HepG2 (cell line): ENCODE data around the gene NEDD4L. TPM values are rescaled to one million over a fixed set of nuclear protein-coding genes. Genes with fewer than 3 reads are reported as not detected.
A peak's percentile ranks its signal among the peaks of the same experiment; 100 is the strongest.

Experiments used
- AKAP8 ChIP-seq: sonication (generic); formaldehyde crosslinking; IDR thresholded peaks from 2 replicates; pipeline ENCODE4 v1.5.1; 2020; ENCODE audit warnings: mild to moderate bottlenecking, missing genetic modification reagents
- BRCA1 ChIP-seq: sonication (generic); formaldehyde crosslinking; IDR thresholded peaks from 2 replicates; pipeline ENCODE4 v1.4.0; 2020; ENCODE audit warnings: missing genetic modification reagents
- EHMT2 ChIP-seq: fragments of 200-600 bp; sonication (generic); IDR thresholded peaks from 2 replicates; pipeline ENCODE4 v1.7.0; 2017; ENCODE audit warnings: antibody characterized with exemption, low read depth, low read length, borderline replicate concordance
- GLI4 ChIP-seq: sonication (generic); formaldehyde crosslinking; IDR thresholded peaks from 2 replicates; pipeline ENCODE4 v1.5.1; 2020; ENCODE audit warnings: missing genetic modification reagents, mild to moderate bottlenecking, moderate library complexity, borderline replicate concordance
- HNRNPLL ChIP-seq: fragments of 200-400 bp; formaldehyde crosslinking; IDR thresholded peaks from 2 replicates; pipeline ENCODE4 v1.6.1; 2017; ENCODE audit warnings: mild to moderate bottlenecking, low read depth, low read length; ENCODE audit not compliant: poor library complexity, severe bottlenecking
- MIER3 ChIP-seq: IDR thresholded peaks from 2 replicates; pipeline ENCODE4 v1.6.1; 2016; ENCODE audit warnings: missing compliant biosample characterization, borderline replicate concordance
- MTF2 ChIP-seq: sonication (generic); formaldehyde crosslinking; IDR thresholded peaks from 2 replicates; pipeline ENCODE4 v1.5.0; 2020; ENCODE audit warnings: missing genetic modification reagents, borderline replicate concordance
- SNRNP70 ChIP-seq: fragments of 200-400 bp; formaldehyde crosslinking; IDR thresholded peaks from 2 replicates; pipeline ENCODE4 v1.6.1; 2017; ENCODE audit warnings: mild to moderate bottlenecking, low read depth, low read length, moderate library complexity
- TCF12 ChIP-seq, 2 experiments: fragments of 450-650 bp in 1 of 2; sonication (generic) in 1 of 2; formaldehyde crosslinking in 1 of 2; IDR thresholded peaks; 2 replicates each; pipeline versions ENCODE4 v1.6.1 to v1.8.0; 2017 to 2022; ENCODE audit warnings: antibody characterized with exemption in 1 of 2, mild to moderate bottlenecking in 1 of 2, missing genetic modification reagents in 1 of 2, moderate library complexity in 1 of 2
- U2AF1 ChIP-seq: fragments of 200-400 bp; formaldehyde crosslinking; optimal IDR thresholded peaks from 2 replicates; pipeline ENCODE3; 2017; ENCODE audit warnings: mild to moderate bottlenecking, low read depth, low read length
- ZNF263 ChIP-seq: sonication (generic); formaldehyde crosslinking; IDR thresholded peaks from 2 replicates; pipeline ENCODE4 v1.4.0; 2020; ENCODE audit warnings: missing genetic modification reagents
- ZNF343 ChIP-seq: sonication (generic); formaldehyde crosslinking; IDR thresholded peaks from 2 replicates; pipeline ENCODE4 v1.4.0; 2020; ENCODE audit warnings: mild to moderate bottlenecking, missing genetic modification reagents
- ZNF484 ChIP-seq: sonication (generic); formaldehyde crosslinking; IDR thresholded peaks from 2 replicates; pipeline ENCODE4 v1.5.1; 2020; ENCODE audit warnings: mild to moderate bottlenecking, low read depth, missing genetic modification reagents, borderline replicate concordance
- ZNF839 ChIP-seq: sonication (generic); formaldehyde crosslinking; IDR thresholded peaks from 2 replicates; pipeline ENCODE4 v1.4.0; 2020; ENCODE audit warnings: missing genetic modification reagents, mild to moderate bottlenecking, borderline replicate concordance
- ZSCAN25 ChIP-seq: sonication (generic); formaldehyde crosslinking; IDR thresholded peaks from 2 replicates; pipeline ENCODE4 v1.8.0; 2022; ENCODE audit warnings: mild to moderate bottlenecking, missing genetic modification reagents
- ZSCAN31 ChIP-seq: sonication (generic); formaldehyde crosslinking; IDR thresholded peaks from 2 replicates; pipeline ENCODE4 v1.5.0; 2020; ENCODE audit warnings: low read depth, mild to moderate bottlenecking, missing genetic modification reagents
- polyA plus RNA-seq, 8 experiments: library from polyadenylated mRNA; depleted of rRNA in 3 of 8; stranded (reverse) in 7 of 8; unstranded in 1 of 8; fragments of >200 nt; fragmentation: Illumina TruSeq in 4 of 8; extraction: Trizol in 4 of 8; gene quantifications; 2 replicates each; pipeline versions ENCODE4 v1.2.1 to v1.2.3, GENCODE V29; 2011 to 2016; ENCODE audit warnings: low read depth in 4 of 8, missing spikeins in 1 of 8, mixed read lengths in 1 of 8; ENCODE audit not compliant: insufficient read depth in 1 of 8
- total RNA-seq, 5 experiments: library from RNA; depleted of rRNA; stranded (reverse); fragments of >200 nt; fragmentation: Illumina TruSeq; extraction: Trizol; gene quantifications; 2 replicates each; pipeline ENCODE4 v1.2.3, GENCODE V29; 2016; ENCODE audit warnings: low read depth in 1 of 5
- TF ChIP-seq, protein P1 (sequence below): sonication (generic); formaldehyde crosslinking; IDR thresholded peaks from 2 replicates; pipeline ENCODE4 v1.4.0; 2020; ENCODE audit warnings: mild to moderate bottlenecking, low read depth, missing genetic modification reagents
- TF ChIP-seq, protein P2 (sequence below): sonication (generic); formaldehyde crosslinking; IDR thresholded peaks from 2 replicates; pipeline ENCODE4 v1.4.0; 2020; ENCODE audit warnings: missing genetic modification reagents, borderline replicate concordance
- TF ChIP-seq, protein P3 (sequence below): sonication (generic); formaldehyde crosslinking; IDR thresholded peaks from 2 replicates; pipeline ENCODE4 v1.9.0; 2021; ENCODE audit warnings: missing genetic modification reagents, mild to moderate bottlenecking, borderline replicate concordance

NEDD4L gene
- total and polyA plus RNA-seq, 2 of the 13 experiments (the other 11 are each of a cell fraction or from before 2014, with no cell fraction given), result 168 to 390 TPM

DNA sequence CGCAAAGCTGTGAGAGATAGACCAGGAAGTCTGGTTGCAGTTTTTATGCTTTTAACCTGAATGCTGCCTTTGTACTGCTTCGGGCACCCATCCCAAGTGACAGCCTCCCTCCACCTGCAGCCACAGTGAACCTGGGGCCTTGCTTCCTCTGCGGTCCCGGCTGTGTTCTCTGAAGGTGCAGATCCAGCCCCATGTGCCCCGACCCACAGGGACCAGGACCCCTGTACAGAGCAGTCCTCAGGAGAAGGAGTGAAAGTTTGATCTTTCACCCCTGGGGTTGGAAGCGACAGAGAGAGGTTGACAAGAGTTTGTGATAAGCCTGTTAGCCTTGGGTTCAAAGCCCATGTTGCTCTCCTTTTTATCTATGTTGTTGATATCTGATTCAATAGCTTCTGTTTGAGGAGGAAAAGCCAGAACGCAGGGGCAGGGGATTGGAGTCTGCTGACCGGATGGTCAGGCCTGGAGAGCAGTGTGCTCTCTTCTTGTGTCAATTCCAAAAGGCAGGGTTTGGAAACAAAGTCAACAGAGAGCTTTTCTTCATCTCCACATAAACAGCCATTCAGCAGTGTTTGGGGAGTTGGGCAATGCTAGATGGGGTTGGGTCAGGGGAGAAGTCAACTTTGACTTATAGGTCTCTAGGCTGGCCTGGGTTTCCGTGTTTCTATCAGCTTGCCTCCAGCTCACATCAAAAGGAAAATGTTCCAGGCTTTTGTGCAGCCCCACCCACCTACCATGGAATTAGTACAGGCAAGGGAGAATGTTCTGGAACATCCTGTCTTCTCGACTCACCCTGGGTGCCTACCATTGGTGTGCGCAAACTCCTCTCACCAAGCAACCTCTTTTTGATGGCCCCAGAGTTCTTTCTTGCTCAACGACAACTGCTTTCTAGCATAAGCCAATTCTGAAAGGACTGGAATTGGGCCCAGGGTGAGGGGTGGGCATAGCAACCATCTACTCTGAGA is 369.9 kb downstream of the NEDD4L start (continued):
- no peak; the same call in 1 of the 2 replicates for TF ChIP-seq EHMT2
- peak; percentile 71; the same call in 1 of the 2 replicates for TF ChIP-seq ZSCAN25
- TF ChIP-seq U2AF1, result peak; percentile 87
- peak; percentile 83 for TF ChIP-seq ZNF343
- TF ChIP-seq ZNF839 (CRISPR knock-in tag), result no peak
- TF ChIP-seq MIER3 (CRISPR knock-in tag), result peak; percentile 90; the same call in 1 of the 2 replicates
- TF ChIP-seq BRCA1 (CRISPR knock-in tag), result 0 out of 2 replicates have a peak, but pooled peaks have one; percentile 10
- TF ChIP-seq ZNF484 (CRISPR knock-in tag), result no peak
- TF ChIP-seq MTF2 (CRISPR knock-in tag), result no peak
- peak; percentile 77; the same call in 1 of the 2 replicates for TF ChIP-seq AKAP8 (CRISPR knock-in tag)
- TF ChIP-seq HNRNPLL, result no peak
- TF ChIP-seq TCF12 (IDR thresholded peaks at IDR 0.05), result no peak
- TF ChIP-seq TCF12 (CRISPR knock-in tag; IDR thresholded peaks at IDR 0.05), result peak; percentile 100
- no peak for TF ChIP-seq SNRNP70
- TF ChIP-seq ZSCAN31 (CRISPR knock-in tag), result peak; percentile 34; the same call in 1 of the 2 replicates
- TF ChIP-seq, protein P1, sequence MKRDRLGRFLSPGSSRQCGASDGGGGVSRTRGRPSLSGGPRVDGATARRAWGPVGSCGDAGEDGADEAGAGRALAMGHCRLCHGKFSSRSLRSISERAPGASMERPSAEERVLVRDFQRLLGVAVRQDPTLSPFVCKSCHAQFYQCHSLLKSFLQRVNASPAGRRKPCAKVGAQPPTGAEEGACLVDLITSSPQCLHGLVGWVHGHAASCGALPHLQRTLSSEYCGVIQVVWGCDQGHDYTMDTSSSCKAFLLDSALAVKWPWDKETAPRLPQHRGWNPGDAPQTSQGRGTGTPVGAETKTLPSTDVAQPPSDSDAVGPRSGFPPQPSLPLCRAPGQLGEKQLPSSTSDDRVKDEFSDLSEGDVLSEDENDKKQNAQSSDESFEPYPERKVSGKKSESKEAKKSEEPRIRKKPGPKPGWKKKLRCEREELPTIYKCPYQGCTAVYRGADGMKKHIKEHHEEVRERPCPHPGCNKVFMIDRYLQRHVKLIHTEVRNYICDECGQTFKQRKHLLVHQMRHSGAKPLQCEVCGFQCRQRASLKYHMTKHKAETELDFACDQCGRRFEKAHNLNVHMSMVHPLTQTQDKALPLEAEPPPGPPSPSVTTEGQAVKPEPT (CRISPR knock-in tag), result no peak
- peak; percentile 74; the same call in 1 of the 2 replicates for TF ChIP-seq GLI4 (CRISPR knock-in tag)
- TF ChIP-seq, protein P2, sequence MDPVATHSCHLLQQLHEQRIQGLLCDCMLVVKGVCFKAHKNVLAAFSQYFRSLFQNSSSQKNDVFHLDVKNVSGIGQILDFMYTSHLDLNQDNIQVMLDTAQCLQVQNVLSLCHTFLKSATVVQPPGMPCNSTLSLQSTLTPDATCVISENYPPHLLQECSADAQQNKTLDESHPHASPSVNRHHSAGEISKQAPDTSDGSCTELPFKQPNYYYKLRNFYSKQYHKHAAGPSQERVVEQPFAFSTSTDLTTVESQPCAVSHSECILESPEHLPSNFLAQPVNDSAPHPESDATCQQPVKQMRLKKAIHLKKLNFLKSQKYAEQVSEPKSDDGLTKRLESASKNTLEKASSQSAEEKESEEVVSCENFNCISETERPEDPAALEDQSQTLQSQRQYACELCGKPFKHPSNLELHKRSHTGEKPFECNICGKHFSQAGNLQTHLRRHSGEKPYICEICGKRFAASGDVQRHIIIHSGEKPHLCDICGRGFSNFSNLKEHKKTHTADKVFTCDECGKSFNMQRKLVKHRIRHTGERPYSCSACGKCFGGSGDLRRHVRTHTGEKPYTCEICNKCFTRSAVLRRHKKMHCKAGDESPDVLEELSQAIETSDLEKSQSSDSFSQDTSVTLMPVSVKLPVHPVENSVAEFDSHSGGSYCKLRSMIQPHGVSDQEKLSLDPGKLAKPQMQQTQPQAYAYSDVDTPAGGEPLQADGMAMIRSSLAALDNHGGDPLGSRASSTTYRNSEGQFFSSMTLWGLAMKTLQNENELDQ (CRISPR knock-in tag), result no peak
- 0 out of 2 replicates have a peak, but pooled peaks have one; percentile 28 for TF ChIP-seq ZNF263 (CRISPR knock-in tag)
- TF ChIP-seq, protein P3, sequence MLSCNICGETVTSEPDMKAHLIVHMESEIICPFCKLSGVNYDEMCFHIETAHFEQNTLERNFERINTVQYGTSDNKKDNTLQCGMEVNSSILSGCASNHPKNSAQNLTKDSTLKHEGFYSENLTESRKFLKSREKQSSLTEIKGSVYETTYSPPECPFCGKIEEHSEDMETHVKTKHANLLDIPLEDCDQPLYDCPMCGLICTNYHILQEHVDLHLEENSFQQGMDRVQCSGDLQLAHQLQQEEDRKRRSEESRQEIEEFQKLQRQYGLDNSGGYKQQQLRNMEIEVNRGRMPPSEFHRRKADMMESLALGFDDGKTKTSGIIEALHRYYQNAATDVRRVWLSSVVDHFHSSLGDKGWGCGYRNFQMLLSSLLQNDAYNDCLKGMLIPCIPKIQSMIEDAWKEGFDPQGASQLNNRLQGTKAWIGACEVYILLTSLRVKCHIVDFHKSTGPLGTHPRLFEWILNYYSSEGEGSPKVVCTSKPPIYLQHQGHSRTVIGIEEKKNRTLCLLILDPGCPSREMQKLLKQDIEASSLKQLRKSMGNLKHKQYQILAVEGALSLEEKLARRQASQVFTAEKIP (CRISPR knock-in tag), result no peak
